Measurements from ENCODE around the gene SULT1C2. TPM values are rescaled to one million over a fixed set of nuclear protein-coding genes. Genes with fewer than 3 reads are reported as not detected.

SULT1C2 gene
- total and polyA plus RNA-seq, 2 of the 13 experiments (the other 11 are each of a cell fraction or from before 2014, with no cell fraction given), result 4.0 to 6.2 TPM

- no peak for TF ChIP-seq ARID2 (CRISPR knock-in tag; IDR thresholded peaks at IDR 0.05; ENCODE audit: borderline replicate concordance)
- TF ChIP-seq ZNF775 (CRISPR knock-in tag; IDR thresholded peaks at IDR 0.05; ENCODE audit: borderline replicate concordance), result no peak
- TF ChIP-seq NKX3-1 (CRISPR knock-in tag; IDR thresholded peaks at IDR 0.05), result no peak
- no peak for TF ChIP-seq ZNF275 (CRISPR knock-in tag; IDR thresholded peaks at IDR 0.05; ENCODE audit: borderline replicate concordance)
- no peak for TF ChIP-seq KMT2A (CRISPR knock-in tag; IDR thresholded peaks at IDR 0.05)
- no peak for TF ChIP-seq TERF1 (CRISPR knock-in tag; IDR thresholded peaks at IDR 0.05)
- TF ChIP-seq ZFP82 (CRISPR knock-in tag; IDR thresholded peaks at IDR 0.05; ENCODE audit: borderline replicate concordance), result no peak
- no peak for TF ChIP-seq RAD21 (CRISPR knock-in tag; IDR thresholded peaks at IDR 0.05)
- no peak for TF ChIP-seq CERS6 (CRISPR knock-in tag; IDR thresholded peaks at IDR 0.05)
- TF ChIP-seq SOX5 (CRISPR knock-in tag; IDR thresholded peaks at IDR 0.05; ENCODE audit: borderline replicate concordance), result peak; percentile 33; the same call in 1 of the 2 replicates
- TF ChIP-seq TRAFD1 (CRISPR knock-in tag; IDR thresholded peaks at IDR 0.05; ENCODE audit: borderline replicate concordance), result no peak
- no peak for TF ChIP-seq ERF (CRISPR knock-in tag; IDR thresholded peaks at IDR 0.05)
- TF ChIP-seq HNRNPK (IDR thresholded peaks at IDR 0.05; ENCODE audit: low read depth, low read length, poor library complexity, severe bottlenecking), result no peak
- TF ChIP-seq ZNF629 (CRISPR knock-in tag; conservative IDR thresholded peaks at IDR 0.05), result no peak
- no peak for TF ChIP-seq BHLHE40 (IDR thresholded peaks at IDR 0.05; ENCODE audit: low read length)
- TF ChIP-seq IKZF1 (IDR thresholded peaks at IDR 0.05), result no peak
- no peak for TF ChIP-seq ZBTB10 (CRISPR knock-in tag; IDR thresholded peaks at IDR 0.05; ENCODE audit: borderline replicate concordance)
- TF ChIP-seq ZNF878 (CRISPR knock-in tag; IDR thresholded peaks at IDR 0.05), result no peak
- TF ChIP-seq CBFB (CRISPR knock-in tag; IDR thresholded peaks at IDR 0.05), result no peak
- peak; percentile 89 for TF ChIP-seq ELF3 (CRISPR knock-in tag; IDR thresholded peaks at IDR 0.05)
- no peak for TF ChIP-seq PAF1 (CRISPR knock-in tag; IDR thresholded peaks at IDR 0.05)
- peak; percentile 25; the same call in 1 of the 2 replicates for TF ChIP-seq HDAC2 (CRISPR knock-in tag; IDR thresholded peaks at IDR 0.05)
- TF ChIP-seq FOXJ3 (CRISPR knock-in tag; IDR thresholded peaks at IDR 0.05; ENCODE audit: borderline replicate concordance), result no peak
Measured at GRCh38 chr2:108271691-108272253, 16.9 kb upstream of the SULT1C2 start (continued).
